ENCODE data around the gene ASB15. TPM values are rescaled to one million over a fixed set of nuclear protein-coding genes. Genes with fewer than 3 reads are reported as not detected.
"Not testable (repeated sequence)": the region's sequence is repeated elsewhere in the genome, so short reads cannot be mapped to it uniquely, and the experiment has no call there.

Gene ASB15
- total RNA-seq, result not detected

GRCh38 chr7:123601530-123601929, at the start of gene ASB15:
ASB15 (plus strand) TSS chr7:123601821; CDS start chr7:123614503, 12,682 bp downstream.
- Mint-ChIP-seq H3K27me3 (ENCODE audit: low read depth) (no peaks in the 10 kb centered on the region), H3K4me1 (ENCODE audit: low read depth) (no peaks in the 10 kb centered on the region), H3K27ac (no peak within 1 kb of the TSS), H3K36me3 (ENCODE audit: insufficient read depth in 2 of 2) (no peaks in the 10 kb centered on the region), H3K4me3 (no peak within 1 kb of the TSS), H3K9me3 (no peaks in the 10 kb centered on the region)
- no peak for ATAC-seq (replicated peaks in 1 of 2)
- no peak for DNase-seq

GRCh38 chr7:123552134-123552533, 49.5 kb upstream of the ASB15 start:
- ATAC-seq (replicated peaks in 1 of 2); H3K27ac Mint-ChIP-seq; H3K27me3 Mint-ChIP-seq (ENCODE audit: low read depth); H3K4me3 Mint-ChIP-seq; DNase-seq; H3K9me3 Mint-ChIP-seq: not testable (repeated sequence)
- Mint-ChIP-seq H3K4me1 (ENCODE audit: low read depth) (peaks cover 10% of the 10 kb centered on the region), H3K36me3 (ENCODE audit: insufficient read depth in 2 of 2) (peaks cover 7 to 24% of the 10 kb centered on the region in 2 donors)

GRCh38 chr7:123552641-123553040, 49.0 kb upstream of the ASB15 start:
- ATAC-seq (replicated peaks in 1 of 2) (no peak), DNase-seq (no peak)
- H3K9me3 Mint-ChIP-seq, result no peaks in the 10 kb centered on the region
- no peak overlapping the region for H3K27ac Mint-ChIP-seq
- no peak overlapping the region for H3K4me3 Mint-ChIP-seq
- peaks cover 6% of the 10 kb centered on the region for H3K4me1 Mint-ChIP-seq (ENCODE audit: low read depth)
- no peaks in the 10 kb centered on the region for H3K27me3 Mint-ChIP-seq (ENCODE audit: low read depth)
- peaks cover 7 to 24% of the 10 kb centered on the region in 2 donors for H3K36me3 Mint-ChIP-seq (ENCODE audit: insufficient read depth in 2 of 2)

- Mint-ChIP-seq H3K27me3 (ENCODE audit: low read depth) (no peaks in the 10 kb centered on the region), H3K36me3 (ENCODE audit: insufficient read depth in 2 of 2) (peaks cover 7 to 23% of the 10 kb centered on the region in 2 donors), H3K4me3 (no peak overlapping the region), H3K9me3 (no peaks in the 10 kb centered on the region), H3K4me1 (ENCODE audit: low read depth) (peaks cover 6% of the 10 kb centered on the region), H3K27ac (no peak overlapping the region)
- no peak for ATAC-seq (replicated peaks in 1 of 2)
- no peak for DNase-seq
These were observed 48.5 kb upstream of the ASB15 start for GRCh38 chr7:123553159-123553558.

GRCh38 chr7:123555484-123555883, 46.1 kb upstream of the ASB15 start:
- Mint-ChIP-seq H3K27ac (no peak overlapping the region), H3K4me1 (ENCODE audit: low read depth) (peaks cover 6% of the 10 kb centered on the region), H3K4me3 (no peak overlapping the region), H3K9me3 (no peaks in the 10 kb centered on the region), H3K36me3 (ENCODE audit: insufficient read depth in 2 of 2) (peaks cover 7 to 11% of the 10 kb centered on the region in 2 donors), H3K27me3 (ENCODE audit: low read depth) (no peaks in the 10 kb centered on the region)
- no peak for DNase-seq
- ATAC-seq (replicated peaks in 1 of 2), result no peak

GRCh38 chr7:123557016-123557397, 44.6 kb upstream of the ASB15 start:
- H3K4me1 Mint-ChIP-seq (ENCODE audit: low read depth), result peaks cover 6% of the 10 kb centered on the region
- no peaks in the 10 kb centered on the region for H3K9me3 Mint-ChIP-seq
- H3K27me3 Mint-ChIP-seq (ENCODE audit: low read depth), result no peaks in the 10 kb centered on the region
- ATAC-seq (replicated peaks in 1 of 2) (no peak), DNase-seq (no peak)
- no peak overlapping the region for H3K27ac Mint-ChIP-seq
- no peak overlapping the region for H3K4me3 Mint-ChIP-seq
- peaks cover 7 to 11% of the 10 kb centered on the region in 2 donors for H3K36me3 Mint-ChIP-seq (ENCODE audit: insufficient read depth in 2 of 2)

GRCh38 chr7:123557398-123558288, 44.0 kb upstream of the ASB15 start, which contains the start of gene NDUFA5:
NDUFA5 (minus strand) TSS chr7:123557818; CDS start chr7:123557795, 23 bp downstream.
- peak; percentile 99 for ATAC-seq (replicated peaks in 1 of 2)
- Mint-ChIP-seq H3K27ac (no peak within 1 kb of the TSS), H3K9me3 (no peaks in the 10 kb centered on the region), H3K4me1 (ENCODE audit: low read depth) (peaks cover 6% of the 10 kb centered on the region), H3K4me3 (no peak within 1 kb of the TSS), H3K36me3 (ENCODE audit: insufficient read depth in 2 of 2) (peaks cover 5 to 11% of the 10 kb centered on the region in 2 donors), H3K27me3 (ENCODE audit: low read depth) (no peaks in the 10 kb centered on the region)
- DNase-seq, result peak; percentile 95 to 97

GRCh38 chr7:123558289-123558874, 43.2 kb upstream of the ASB15 start:
- H3K4me3 Mint-ChIP-seq, result no peak overlapping the region
- no peak overlapping the region for H3K27ac Mint-ChIP-seq
- H3K27me3 Mint-ChIP-seq (ENCODE audit: low read depth), result no peaks in the 10 kb centered on the region
- no peaks in the 10 kb centered on the region for H3K9me3 Mint-ChIP-seq
- ATAC-seq (replicated peaks in 1 of 2) (no peak), DNase-seq (no peak)
- peaks cover under 1% of the 10 kb centered on the region for H3K4me1 Mint-ChIP-seq (ENCODE audit: low read depth)
- H3K36me3 Mint-ChIP-seq (ENCODE audit: insufficient read depth in 2 of 2), result peaks cover 0 to 3% of the 10 kb centered on the region in 2 donors

- H3K36me3 Mint-ChIP-seq (ENCODE audit: insufficient read depth in 2 of 2), result no peaks in the 10 kb centered on the region
- peaks cover 4% of the 10 kb centered on the region for H3K27me3 Mint-ChIP-seq (ENCODE audit: low read depth)
- ATAC-seq (replicated peaks in 1 of 2) (no peak), DNase-seq (no peak)
- H3K27ac Mint-ChIP-seq, result no peak overlapping the region
- H3K4me1 Mint-ChIP-seq (ENCODE audit: low read depth), result no peaks in the 10 kb centered on the region
- H3K4me3 Mint-ChIP-seq, result no peak overlapping the region
- H3K9me3 Mint-ChIP-seq, result no peaks in the 10 kb centered on the region
These were observed 39.5 kb upstream of the ASB15 start for GRCh38 chr7:123562121-123562520.

GRCh38 chr7:123569352-123570010, 32.1 kb upstream of the ASB15 start:
- DNase-seq (no peak), ATAC-seq (replicated peaks in 1 of 2) (no peak)
- Mint-ChIP-seq H3K9me3 (no peaks in the 10 kb centered on the region), H3K4me3 (no peak overlapping the region), H3K4me1 (ENCODE audit: low read depth) (no peaks in the 10 kb centered on the region), H3K27me3 (ENCODE audit: low read depth) (peaks cover 5% of the 10 kb centered on the region), H3K27ac (no peak overlapping the region), H3K36me3 (ENCODE audit: insufficient read depth in 2 of 2) (no peaks in the 10 kb centered on the region)

GRCh38 chr7:123570390-123571182, 31.0 kb upstream of the ASB15 start:
- Mint-ChIP-seq H3K36me3 (ENCODE audit: insufficient read depth in 2 of 2) (no peaks in the 10 kb centered on the region), H3K4me3 (no peak overlapping the region), H3K4me1 (ENCODE audit: low read depth) (no peaks in the 10 kb centered on the region), H3K27ac (no peak overlapping the region), H3K27me3 (ENCODE audit: low read depth) (peaks cover 5% of the 10 kb centered on the region), H3K9me3 (no peaks in the 10 kb centered on the region)
- ATAC-seq (replicated peaks in 1 of 2) (no peak), DNase-seq (no peak)

- H3K4me1 Mint-ChIP-seq (ENCODE audit: low read depth), result no peaks in the 10 kb centered on the region
- no peaks in the 10 kb centered on the region for H3K36me3 Mint-ChIP-seq (ENCODE audit: insufficient read depth in 2 of 2)
- H3K4me3 Mint-ChIP-seq, result no peak overlapping the region
- H3K27me3 Mint-ChIP-seq (ENCODE audit: low read depth), result peaks cover 5% of the 10 kb centered on the region
- no peak for ATAC-seq (replicated peaks in 1 of 2)
- no peak overlapping the region for H3K27ac Mint-ChIP-seq
- no peaks in the 10 kb centered on the region for H3K9me3 Mint-ChIP-seq
- DNase-seq, result no peak
These were observed 30.4 kb upstream of the ASB15 start for GRCh38 chr7:123571187-123571586.

Measured in activated T-cell treated with anti-CD3 and anti-CD28 coated beads, Interleukin-2, amount 50 U/mL, for 72 hours (primary cell).